Esophagus muscularis mucosa (tissue), 4 donors: Measurements from ENCODE around the gene DMD. TPM values are rescaled to one million over a fixed set of nuclear protein-coding genes. Genes with fewer than 3 reads are reported as not detected.
"Not testable (repeated sequence)": the region's sequence is repeated elsewhere in the genome, so short reads cannot be mapped to it uniquely, and the experiment has no call there.

Experiments
- DNase-seq: peaks from one replicate; pipeline ENCODE4 v3.0.0-alpha.2; 2017; ENCODE audit errors: extremely low spot score
- H3K27ac ChIP-seq, 4 donors: fragments of 200-600 bp; sonication (generic); replicated peaks in 1 of 4; 1 replicate in 3 of 4; 2 replicates in 1 of 4; pipeline ENCODE4 v1.5.1; 2016 to 2019; ENCODE audit warnings: mild to moderate bottlenecking in 1 of 4
- H3K27me3 ChIP-seq, 4 donors: fragments of 200-600 bp; sonication (generic); one replicate each; pipeline versions ENCODE4 v1.5.1 to v1.6.0; 2016 to 2019
- H3K36me3 ChIP-seq, 4 donors: fragments of 200-600 bp; sonication (generic); one replicate each; pipeline ENCODE4 v1.5.1; 2016 to 2019
- H3K4me1 ChIP-seq, 4 donors: fragments of 200-600 bp; sonication (generic); one replicate each; pipeline ENCODE4 v1.5.1; 2016 to 2019
- H3K4me3 ChIP-seq, 4 donors: fragments of 200-600 bp; sonication (generic); 1 replicate in 2 of 4; 2 replicates in 2 of 4; pipeline ENCODE4 v1.5.1; 2016 to 2019; ENCODE audit warnings: mild to moderate bottlenecking in 4 of 4, moderate library complexity in 1 of 4
- H3K9me3 ChIP-seq, 4 donors: fragments of 200-600 bp; sonication (generic); 1 replicate in 3 of 4; 2 replicates in 1 of 4; pipeline ENCODE4 v1.5.1; 2016 to 2019
- EP300 ChIP-seq: sonication (generic); formaldehyde crosslinking; IDR thresholded peaks from one replicate; pipeline ENCODE4 v1.6.1; 2017; ENCODE audit warnings: antibody characterized with exemption
- POLR2A ChIP-seq: fragments of 450-650 bp; IDR thresholded peaks from one replicate; pipeline ENCODE4 v1.6.1; 2017; ENCODE audit warnings: antibody characterized with exemption, moderate library complexity, mild to moderate bottlenecking, low read depth
- POLR2AphosphoS5 ChIP-seq, 2 donors: sonication (generic); formaldehyde crosslinking; IDR thresholded peaks; one replicate each; pipeline ENCODE4 v1.6.1; 2017; ENCODE audit warnings: antibody characterized with exemption in 2 of 2
- WGBS: methylation state at CpG from one replicate; pipeline ENCODE4 v1.1.5; 2018; 5-methylcytosine and 5-hydroxymethylcytosine counted together
- intact Hi-C: fragments of 100-400 bp; cut with DNase I; formaldehyde crosslinking; loops from one replicate; pipeline ENCODE4 v1.15.1; 2023
- total RNA-seq, 4 donors: library from RNA; depleted of rRNA; stranded (reverse); fragments of >200 nt; gene quantifications; one replicate each; pipeline versions ENCODE4 v1.1.0 to v1.2.1, GENCODE V29; 2016
- TF ChIP-seq, protein P1 (sequence below), 3 experiments: fragments of 200-600 bp in 2 of 3; fragments of 450-650 bp in 1 of 3; sonication (generic) in 2 of 3; IDR thresholded peaks; one replicate each; pipeline ENCODE4 v1.5.1; 2017 to 2019; ENCODE audit warnings: antibody characterized with exemption in 3 of 3, mild to moderate bottlenecking in 2 of 3, moderate library complexity in 1 of 3

The DMD gene
- total RNA-seq, 4 donors from 2014 or later = 127 to 210 (median 188) TPM

DNA sequence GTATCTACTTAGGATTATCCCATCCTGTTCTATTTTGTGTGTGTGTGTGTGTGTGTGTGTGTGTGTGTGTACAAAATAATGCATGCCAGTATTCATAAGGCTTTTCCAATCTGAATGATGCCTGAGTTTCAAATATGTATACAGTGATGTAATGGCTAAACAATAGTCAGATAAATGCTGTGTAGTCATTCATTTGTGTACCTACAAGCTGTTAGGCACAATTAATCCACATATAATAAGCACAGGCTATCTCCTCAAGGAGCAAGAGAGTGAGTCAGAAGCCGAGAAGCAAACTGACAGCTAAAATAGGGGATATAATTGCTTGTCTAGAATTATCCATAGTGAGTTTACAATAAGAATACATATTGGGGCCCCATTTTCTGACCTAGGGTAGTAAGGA, 15.7 kb downstream of the DMD start:
- no peak for DNase-seq
- Histone ChIP-seq H3K27ac (peak overlapping the region; percentile 56 to 74 (median 72)), H3K4me1 (peaks cover 0 to 27% (median 6%) of the 10 kb centered on the region in 4 donors), H3K27me3 (no peaks in the 10 kb centered on the region), H3K36me3 (no peaks in the 10 kb centered on the region), H3K9me3 (no peaks in the 10 kb centered on the region), H3K4me3 (peak overlapping the region in 1 of 4 donors; percentile 32)
- WGBS = 73% methylated on average over 1 of the region's 1 CpG
- TF ChIP-seq EP300 = no peak
- intact Hi-C loops = no loop called here

DNA sequence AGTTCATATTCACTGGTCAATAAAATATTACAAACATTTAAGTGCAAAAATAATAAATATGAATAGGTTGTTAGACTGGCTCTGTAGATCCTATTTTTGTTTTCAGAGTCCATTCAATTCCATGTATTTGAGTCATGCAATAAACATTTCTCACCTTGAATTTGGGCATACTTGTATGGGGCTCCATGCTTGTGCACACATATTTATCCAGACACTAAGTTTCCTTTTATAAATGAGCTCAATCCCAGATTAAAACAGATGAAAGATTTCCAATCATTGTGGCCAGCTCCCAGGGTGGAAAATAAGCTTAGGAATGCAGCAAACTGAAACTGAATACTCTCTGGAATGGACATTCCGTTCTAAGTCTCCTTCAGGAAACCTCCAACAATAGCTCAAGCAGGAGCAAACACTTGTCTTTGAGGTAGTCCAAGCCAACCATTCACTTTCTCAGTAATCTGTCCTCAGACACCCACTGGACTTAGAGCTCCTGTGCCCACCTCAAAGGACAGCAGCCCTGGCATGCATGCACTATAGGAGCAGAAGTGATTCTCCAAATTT, 16.4 kb downstream of the DMD start:
- TF ChIP-seq EP300 = no peak
- TF ChIP-seq POLR2A = no peak
- peak in 1 of 2 donors; percentile 29 for TF ChIP-seq POLR2AphosphoS5 (IDR thresholded peaks at IDR 0.05)
- TF ChIP-seq, protein P1, sequence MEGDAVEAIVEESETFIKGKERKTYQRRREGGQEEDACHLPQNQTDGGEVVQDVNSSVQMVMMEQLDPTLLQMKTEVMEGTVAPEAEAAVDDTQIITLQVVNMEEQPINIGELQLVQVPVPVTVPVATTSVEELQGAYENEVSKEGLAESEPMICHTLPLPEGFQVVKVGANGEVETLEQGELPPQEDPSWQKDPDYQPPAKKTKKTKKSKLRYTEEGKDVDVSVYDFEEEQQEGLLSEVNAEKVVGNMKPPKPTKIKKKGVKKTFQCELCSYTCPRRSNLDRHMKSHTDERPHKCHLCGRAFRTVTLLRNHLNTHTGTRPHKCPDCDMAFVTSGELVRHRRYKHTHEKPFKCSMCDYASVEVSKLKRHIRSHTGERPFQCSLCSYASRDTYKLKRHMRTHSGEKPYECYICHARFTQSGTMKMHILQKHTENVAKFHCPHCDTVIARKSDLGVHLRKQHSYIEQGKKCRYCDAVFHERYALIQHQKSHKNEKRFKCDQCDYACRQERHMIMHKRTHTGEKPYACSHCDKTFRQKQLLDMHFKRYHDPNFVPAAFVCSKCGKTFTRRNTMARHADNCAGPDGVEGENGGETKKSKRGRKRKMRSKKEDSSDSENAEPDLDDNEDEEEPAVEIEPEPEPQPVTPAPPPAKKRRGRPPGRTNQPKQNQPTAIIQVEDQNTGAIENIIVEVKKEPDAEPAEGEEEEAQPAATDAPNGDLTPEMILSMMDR (IDR thresholded peaks at IDR 0.05) = no peak
- intact Hi-C loops = no loop called here
- Histone ChIP-seq H3K4me1 (peaks cover 0 to 27% (median 6%) of the 10 kb centered on the region in 4 donors), H3K4me3 (peak overlapping the region in 2 of 4 donors; percentile 19 to 32), H3K9me3 (no peaks in the 10 kb centered on the region), H3K27me3 (no peaks in the 10 kb centered on the region), H3K36me3 (no peaks in the 10 kb centered on the region), H3K27ac (peak overlapping the region; percentile 56 to 74 (median 72))
- WGBS = 33% methylated on average over 1 of the region's 1 CpG
- no peak for DNase-seq

DNA sequence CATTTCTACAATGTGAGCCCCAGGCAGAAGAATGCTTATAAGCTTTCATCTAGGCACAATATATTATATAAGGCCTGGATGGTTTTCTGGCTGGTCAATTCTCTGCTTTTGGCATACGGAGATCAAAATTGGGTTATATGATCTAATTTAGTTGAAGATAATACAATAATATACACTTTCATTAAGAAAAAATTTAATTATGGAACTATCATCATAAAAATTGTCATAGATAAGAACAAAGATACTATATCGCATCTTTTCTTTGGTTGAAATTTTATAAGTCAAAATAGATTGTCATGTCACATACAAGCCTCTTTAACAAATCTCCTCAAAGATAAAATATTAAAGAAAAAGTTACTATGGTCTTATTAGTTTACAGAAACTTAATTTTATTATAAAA, 17.1 kb downstream of the DMD start:
- Histone ChIP-seq H3K4me3 (no peak overlapping the region), H3K36me3 (no peaks in the 10 kb centered on the region), H3K4me1 (peaks cover 0 to 33% (median 8%) of the 10 kb centered on the region in 4 donors), H3K9me3 (no peaks in the 10 kb centered on the region), H3K27me3 (no peaks in the 10 kb centered on the region), H3K27ac (peak overlapping the region in 3 of 4 donors; percentile 54 to 74 (median 73))
- TF ChIP-seq EP300 (no peak), POLR2A (no peak), POLR2AphosphoS5 (IDR thresholded peaks at IDR 0.05) (no peak)
- TF ChIP-seq, protein P1 (IDR thresholded peaks at IDR 0.05) = no peak
- WGBS = 80% methylated on average over 2 of the region's 2 CpGs
- DNase-seq = no peak
- intact Hi-C loops = no loop called here

DNA sequence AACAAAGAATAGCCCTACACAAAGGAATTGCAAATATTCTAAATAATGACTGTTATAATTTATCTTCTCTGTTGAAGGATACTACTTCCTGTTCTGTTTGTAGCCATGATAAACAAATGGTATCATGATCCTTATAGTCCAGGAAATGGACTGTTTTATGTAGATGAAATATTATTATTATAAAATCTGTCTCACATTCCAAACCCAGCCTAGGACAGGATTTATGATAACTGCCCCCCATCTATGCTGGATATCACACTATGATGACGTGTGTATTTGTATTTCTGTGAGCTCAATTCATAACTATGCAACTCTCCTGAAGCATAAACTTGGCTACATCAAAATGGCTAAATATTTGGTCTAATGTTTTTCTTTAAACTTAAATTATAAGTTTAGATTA, 21.3 kb downstream of the DMD start:
- WGBS = 29% methylated on average over 1 of the region's 1 CpG
- no peaks in the 10 kb centered on the region for H3K27me3 ChIP-seq
- H3K9me3 ChIP-seq = no peaks in the 10 kb centered on the region
- peak overlapping the region in 1 of 4 donors; percentile 61 for H3K27ac ChIP-seq
- no peaks in the 10 kb centered on the region for H3K36me3 ChIP-seq
- TF ChIP-seq, protein P1 (IDR thresholded peaks at IDR 0.05) = no peak
- TF ChIP-seq POLR2AphosphoS5 (IDR thresholded peaks at IDR 0.05) (no peak), EP300 (no peak), POLR2A (no peak)
- peaks cover 0 to 36% (median 6%) of the 10 kb centered on the region in 4 donors for H3K4me1 ChIP-seq
- intact Hi-C loops = no loop called here
- no peak for DNase-seq
- no peak overlapping the region for H3K4me3 ChIP-seq

DNA sequence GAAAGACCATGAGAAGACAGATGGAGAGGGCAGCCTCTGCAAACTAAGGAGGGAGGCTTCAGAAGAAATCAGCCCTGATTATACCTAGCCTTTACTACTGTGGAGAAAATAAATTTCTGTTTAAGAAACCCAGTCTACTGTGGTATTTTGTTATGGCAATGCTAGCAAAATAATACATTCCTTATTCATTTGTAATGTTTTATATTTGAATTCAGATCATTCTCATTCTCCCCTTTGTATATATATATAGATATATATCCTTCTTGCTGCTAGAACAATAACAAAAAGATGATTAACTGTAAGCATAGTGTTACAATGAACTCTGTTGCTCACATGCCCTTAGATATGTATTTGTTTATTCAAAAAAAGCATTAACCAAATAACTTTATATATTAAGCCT, 22.5 kb downstream of the DMD start:
- no peaks in the 10 kb centered on the region for H3K36me3 ChIP-seq
- no peaks in the 10 kb centered on the region for H3K27me3 ChIP-seq
- H3K9me3 ChIP-seq = no peaks in the 10 kb centered on the region
- intact Hi-C loops = no loop called here
- H3K27ac ChIP-seq = peak overlapping the region in 3 of 4 donors; percentile 52 to 61 (median 58)
- H3K4me3 ChIP-seq = no peak overlapping the region
- no peak for DNase-seq
- peaks cover 0 to 27% (median 7%) of the 10 kb centered on the region in 4 donors for H3K4me1 ChIP-seq
- no peak for TF ChIP-seq POLR2AphosphoS5 (IDR thresholded peaks at IDR 0.05)
- TF ChIP-seq POLR2A = no peak
- no peak for TF ChIP-seq EP300

DNA sequence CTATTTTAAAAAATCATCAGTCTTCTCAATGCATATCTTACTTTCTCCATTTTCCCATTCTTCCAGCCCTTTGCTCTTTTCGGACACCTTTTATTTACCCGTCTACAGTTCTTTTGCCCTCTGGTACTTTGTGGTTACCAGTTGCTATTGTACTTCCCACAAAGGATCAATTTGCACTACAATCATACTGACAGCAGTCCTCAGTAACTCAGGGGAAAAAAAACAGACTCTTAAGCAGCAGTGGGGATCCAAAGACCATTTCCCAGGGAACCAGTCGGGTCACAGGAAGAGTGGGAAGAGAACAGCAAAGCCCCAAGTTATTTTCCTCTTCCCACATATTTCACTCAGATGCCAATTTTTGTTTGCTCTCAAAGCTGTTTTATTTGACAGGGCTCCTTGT, 23.1 kb downstream of the DMD start:
- Histone ChIP-seq H3K36me3 (no peaks in the 10 kb centered on the region), H3K4me3 (no peak overlapping the region), H3K4me1 (peaks cover 0 to 33% (median 10%) of the 10 kb centered on the region in 4 donors), H3K9me3 (no peaks in the 10 kb centered on the region), H3K27me3 (no peaks in the 10 kb centered on the region), H3K27ac (peak overlapping the region in 3 of 4 donors; percentile 52 to 61 (median 58))
- 31% methylated on average over 3 of the region's 3 CpGs for WGBS
- no peak for TF ChIP-seq POLR2A
- intact Hi-C loops = no loop called here
- DNase-seq = no peak

DNA sequence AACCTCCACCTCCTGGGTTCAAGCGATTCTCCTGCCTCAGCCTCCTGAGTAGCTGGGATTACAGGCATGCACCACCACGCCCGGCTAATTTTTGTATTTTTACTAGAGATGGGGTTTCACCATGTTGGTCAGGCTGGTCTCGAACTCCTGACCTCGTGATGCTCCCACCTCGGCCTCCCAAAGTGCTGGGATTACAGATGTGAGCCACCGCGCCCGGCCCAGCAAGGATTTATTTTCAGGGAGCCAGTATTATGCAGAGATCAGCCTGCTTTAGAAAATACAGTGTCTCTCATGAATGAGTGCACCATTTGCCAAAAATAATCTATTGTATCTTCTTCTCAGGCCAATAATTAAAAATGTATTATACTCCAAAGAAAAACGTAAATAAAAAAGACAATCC, 26.5 kb downstream of the DMD start:
- peaks cover 0 to 30% (median 10%) of the 10 kb centered on the region in 4 donors for H3K4me1 ChIP-seq
- intact Hi-C loops, H3K27me3 ChIP-seq, DNase-seq, H3K27ac ChIP-seq, H3K4me3 ChIP-seq, H3K36me3 ChIP-seq, H3K9me3 ChIP-seq: not testable (repeated sequence)
- 72% methylated on average over 10 of the region's 10 CpGs for WGBS
